SIG-M5 (cell line): ENCODE results near the gene PATJ.
A peak's percentile ranks its signal among the peaks of the same experiment; 100 is the strongest.
"Not testable (repeated sequence)": the region's sequence is repeated elsewhere in the genome, so short reads cannot be mapped to it uniquely, and the experiment has no call there.

ENCODE experiments used
- DNase-seq: peaks from one replicate; lab custom pipeline; 2025; lab: John Stamatoyannopoulos, UW

Gene PATJ, protein sequence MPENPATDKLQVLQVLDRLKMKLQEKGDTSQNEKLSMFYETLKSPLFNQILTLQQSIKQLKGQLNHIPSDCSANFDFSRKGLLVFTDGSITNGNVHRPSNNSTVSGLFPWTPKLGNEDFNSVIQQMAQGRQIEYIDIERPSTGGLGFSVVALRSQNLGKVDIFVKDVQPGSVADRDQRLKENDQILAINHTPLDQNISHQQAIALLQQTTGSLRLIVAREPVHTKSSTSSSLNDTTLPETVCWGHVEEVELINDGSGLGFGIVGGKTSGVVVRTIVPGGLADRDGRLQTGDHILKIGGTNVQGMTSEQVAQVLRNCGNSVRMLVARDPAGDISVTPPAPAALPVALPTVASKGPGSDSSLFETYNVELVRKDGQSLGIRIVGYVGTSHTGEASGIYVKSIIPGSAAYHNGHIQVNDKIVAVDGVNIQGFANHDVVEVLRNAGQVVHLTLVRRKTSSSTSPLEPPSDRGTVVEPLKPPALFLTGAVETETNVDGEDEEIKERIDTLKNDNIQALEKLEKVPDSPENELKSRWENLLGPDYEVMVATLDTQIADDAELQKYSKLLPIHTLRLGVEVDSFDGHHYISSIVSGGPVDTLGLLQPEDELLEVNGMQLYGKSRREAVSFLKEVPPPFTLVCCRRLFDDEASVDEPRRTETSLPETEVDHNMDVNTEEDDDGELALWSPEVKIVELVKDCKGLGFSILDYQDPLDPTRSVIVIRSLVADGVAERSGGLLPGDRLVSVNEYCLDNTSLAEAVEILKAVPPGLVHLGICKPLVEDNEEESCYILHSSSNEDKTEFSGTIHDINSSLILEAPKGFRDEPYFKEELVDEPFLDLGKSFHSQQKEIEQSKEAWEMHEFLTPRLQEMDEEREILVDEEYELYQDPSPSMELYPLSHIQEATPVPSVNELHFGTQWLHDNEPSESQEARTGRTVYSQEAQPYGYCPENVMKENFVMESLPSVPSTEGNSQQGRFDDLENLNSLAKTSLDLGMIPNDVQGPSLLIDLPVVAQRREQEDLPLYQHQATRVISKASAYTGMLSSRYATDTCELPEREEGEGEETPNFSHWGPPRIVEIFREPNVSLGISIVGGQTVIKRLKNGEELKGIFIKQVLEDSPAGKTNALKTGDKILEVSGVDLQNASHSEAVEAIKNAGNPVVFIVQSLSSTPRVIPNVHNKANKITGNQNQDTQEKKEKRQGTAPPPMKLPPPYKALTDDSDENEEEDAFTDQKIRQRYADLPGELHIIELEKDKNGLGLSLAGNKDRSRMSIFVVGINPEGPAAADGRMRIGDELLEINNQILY (N-terminal part only)

DNA sequence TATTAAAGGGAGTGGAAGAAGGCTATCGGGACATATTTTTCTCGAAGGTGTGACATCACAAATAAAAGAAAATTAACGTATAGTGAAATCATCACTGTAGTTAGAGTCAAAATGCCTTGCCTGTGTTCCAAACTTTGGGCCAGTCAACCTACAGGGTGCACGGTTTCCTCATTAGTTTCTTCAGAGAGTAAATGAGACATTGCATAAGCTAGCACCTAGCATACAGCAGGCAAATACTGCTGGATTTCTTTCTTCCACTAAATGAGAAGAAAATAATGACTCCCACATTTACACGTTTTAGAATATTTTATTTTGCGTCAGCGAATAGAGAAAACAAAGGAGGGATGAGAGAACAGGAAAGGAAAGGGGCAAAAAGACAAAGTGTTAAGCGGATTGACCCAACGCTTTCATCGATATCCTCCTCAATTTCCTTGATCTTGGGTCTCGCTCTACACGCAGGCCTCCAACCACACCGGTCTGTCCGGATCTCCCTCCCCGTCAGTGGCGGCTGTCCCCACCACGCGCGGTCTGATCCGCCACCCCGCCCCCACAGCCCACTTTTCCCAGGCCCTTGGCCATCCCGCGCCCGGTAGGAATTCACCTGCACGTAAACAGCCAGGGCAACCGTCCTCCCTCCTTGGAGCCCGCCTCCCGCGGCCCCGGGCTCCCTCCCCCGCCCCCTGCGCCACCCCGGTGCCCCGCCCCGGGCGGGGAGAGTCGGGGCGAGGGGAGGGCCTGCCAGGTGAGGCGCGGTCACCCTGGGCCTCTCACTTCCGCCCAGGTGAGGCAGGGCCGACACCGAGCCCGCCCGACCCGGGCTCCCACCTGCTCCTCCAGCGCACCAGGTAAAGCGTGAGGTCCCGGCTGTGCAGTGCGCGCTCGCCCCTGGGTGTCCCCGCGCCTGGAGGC is at the start of gene PATJ:
Gene PATJ, plus strand, starts transcription at position 770 of the 909 bp plus-strand sequence. CDS start 20,413 bp downstream, outside the sequence.
- DNase-seq, result no peak

DNA sequence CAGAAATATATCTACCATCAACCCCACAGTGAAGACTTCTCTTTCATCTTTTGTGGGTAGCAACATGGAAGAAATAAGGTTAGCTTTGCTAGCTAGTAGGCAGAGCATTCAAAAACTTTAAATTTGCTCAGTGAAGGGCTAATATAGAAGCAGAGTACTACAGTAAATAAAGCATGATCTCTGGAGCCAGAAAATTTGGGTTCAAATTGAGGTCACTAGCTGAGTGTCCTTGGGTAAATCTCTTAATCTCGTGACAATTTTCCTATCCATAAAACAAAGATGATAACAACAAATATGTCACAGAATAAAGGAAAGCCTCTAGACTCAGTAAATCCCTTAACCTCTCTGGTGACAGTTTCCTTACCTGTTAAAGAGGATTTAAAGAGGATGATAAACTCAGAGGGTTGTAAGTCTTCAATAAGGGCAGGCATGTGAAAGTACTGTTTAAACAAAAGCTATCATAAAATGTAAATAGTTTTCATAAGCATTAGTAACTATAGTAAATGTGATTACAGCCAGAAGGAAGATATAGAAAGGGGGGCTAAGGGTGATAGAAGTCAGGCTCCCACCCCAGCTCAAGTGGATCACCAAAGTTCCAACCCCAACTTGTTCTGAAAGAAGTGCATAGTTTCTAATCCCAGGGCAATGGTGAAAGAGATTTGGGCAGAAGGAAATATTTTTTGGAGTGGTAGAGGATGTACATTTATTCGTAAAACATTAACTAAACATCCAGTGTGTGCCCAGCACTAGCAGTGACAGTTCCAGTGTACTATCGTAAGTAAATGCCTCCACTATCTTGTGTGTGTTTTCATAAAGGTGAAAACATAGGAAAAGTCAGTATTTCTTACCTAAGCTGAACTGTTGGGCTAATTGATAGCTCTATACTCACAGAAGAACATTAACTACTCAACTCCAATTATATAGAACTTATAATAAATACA is 42.1 kb upstream of the PATJ start:
- DNase-seq, result no peak

DNA sequence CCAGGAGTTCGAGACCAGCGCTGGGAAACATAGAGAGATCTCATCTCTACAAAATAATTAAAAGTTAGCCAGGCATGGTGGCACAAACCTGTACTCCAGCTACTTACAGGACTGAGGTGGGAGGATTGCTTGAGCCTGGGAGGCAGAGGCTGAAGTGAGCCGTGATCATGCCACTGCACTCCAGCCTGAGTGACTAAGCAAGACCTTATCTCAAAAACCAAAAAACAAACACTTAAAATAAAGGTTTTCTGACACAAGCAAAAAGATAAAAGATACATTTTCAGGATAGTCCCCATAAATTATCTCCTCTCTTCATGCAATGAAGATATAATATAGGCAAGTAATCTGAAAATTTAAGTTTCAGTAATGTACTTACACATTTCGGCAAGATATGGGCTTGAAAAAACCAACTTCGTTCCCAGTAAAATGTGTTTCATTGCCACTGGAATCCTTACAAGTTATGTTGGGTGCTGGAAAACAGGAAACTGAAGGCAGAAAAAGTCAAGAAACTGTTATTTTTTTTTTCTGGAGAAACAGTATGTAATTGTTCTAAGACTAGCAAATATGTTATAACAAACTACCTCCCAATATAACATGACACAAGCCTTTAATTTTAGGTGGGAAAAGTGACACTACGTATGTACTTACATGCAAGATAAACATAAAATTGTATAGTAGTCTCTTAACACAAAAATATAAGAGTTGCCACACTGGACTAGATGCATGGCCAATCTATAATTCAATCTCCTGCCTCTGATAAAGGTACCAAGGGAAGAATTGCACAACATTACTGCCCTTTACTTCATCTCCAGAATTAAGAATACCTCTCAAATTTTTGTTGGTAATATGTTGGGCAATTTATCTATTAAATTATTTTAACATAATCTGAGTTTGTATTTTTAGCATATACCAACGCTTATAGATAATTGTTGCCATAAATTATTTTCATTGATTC is 33.0 kb upstream of the PATJ start:
- no peak for DNase-seq

DNA sequence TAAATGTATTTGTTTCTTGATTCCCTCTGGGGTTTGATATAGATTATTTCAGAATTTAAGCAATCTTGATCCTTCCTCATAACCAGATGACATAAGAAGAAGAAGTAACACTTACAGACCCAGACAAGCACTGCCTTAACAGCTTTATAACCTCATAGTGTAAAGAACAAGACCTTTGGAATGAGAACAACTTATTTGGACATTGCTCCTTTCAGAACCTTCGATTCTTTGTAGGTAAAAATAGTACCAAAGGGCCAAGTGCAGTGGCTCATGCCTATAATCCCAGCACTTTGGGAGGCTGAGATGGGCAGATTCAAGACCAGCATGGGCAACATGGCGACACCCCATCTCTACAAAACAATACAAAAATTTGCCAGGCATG is 32.4 kb upstream of the PATJ start:
- DNase-seq, result no peak

DNA sequence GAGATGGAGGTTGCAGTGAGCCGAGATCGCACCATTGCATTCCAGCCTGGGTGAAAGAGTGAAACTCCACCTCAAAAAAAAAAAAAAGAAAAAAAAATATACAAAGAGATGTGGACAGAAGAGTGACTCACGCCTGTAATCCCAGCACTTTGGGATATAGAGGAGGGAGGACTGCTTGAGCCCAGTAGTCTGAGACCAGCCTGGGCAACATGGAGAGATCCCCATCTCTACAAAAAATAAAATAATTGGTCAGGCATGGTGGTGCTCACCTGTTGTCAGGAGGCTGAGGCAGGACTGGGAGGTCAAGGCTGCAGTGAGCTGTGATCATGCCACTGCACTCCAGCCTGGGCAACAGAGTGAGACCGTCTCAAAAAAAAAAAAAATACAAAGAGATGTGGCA is 31.0 kb upstream of the PATJ start:
- DNase-seq, result not testable (repeated sequence)

DNA sequence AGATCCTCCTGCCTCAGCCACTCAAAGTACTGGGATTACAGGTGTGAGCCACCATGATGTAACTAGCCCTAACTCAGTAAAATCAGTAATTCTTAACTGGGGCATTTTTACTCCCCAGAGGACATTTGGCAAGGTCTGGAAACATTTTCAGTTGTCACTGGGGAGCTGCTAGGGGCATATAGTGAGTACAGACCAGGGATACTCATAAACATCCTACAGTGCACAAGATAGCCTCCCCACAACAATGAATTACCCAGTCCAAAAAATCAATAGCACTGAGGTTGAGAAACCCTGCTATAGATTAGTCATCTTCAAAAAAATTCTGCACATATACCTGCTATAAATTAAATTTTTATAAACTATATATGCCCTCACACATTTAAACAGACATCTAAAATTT is 30.3 kb upstream of the PATJ start:
- DNase-seq, result no peak

DNA sequence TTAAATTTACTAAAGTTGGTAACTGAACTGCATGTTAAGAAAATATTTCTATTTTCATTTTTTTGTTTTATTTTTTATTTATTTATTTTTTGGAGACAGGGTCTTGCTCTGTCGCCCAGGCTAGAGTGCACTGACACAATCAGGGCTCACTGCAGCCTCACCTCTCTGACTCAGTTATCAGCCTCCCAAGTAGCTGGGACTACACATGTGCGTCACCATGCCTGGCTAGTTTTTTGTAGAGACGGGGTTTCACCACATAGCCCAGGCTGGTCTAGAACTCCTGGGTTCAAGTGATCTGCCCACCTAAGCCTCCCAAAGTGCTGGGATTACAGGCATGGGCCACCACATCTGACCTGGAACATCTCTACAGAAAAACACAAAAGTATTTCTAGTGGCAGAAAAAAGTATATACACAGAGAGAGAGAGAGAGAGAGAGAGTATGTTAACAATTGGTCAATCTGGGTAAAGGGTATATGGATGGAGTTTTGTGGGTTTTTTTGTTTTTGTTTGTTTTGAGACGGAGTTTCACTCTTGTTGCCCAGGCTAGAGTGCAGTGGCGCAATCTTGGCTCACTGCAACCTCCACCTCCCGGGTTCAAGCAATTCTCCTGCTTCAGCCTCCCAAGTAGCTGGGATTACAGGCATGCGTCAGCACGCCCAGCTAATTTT is 23.1 kb upstream of the PATJ start:
- DNase-seq, result not testable (repeated sequence)

DNA sequence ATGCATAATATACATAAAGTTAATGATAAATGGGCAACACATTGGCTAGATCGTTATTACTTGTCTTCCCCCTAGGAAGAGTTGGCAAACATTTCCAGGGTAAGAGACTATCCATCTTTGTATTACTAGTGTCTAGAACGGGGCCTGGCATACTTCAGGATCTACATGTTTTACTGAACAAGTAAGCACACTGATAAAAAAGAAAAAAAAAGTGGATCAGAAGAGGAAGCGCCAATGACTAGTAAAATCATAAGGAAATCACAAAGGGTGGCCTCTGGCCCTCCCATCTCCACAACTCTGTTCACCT is 17.8 kb upstream of the PATJ start:
- no peak for DNase-seq

DNA sequence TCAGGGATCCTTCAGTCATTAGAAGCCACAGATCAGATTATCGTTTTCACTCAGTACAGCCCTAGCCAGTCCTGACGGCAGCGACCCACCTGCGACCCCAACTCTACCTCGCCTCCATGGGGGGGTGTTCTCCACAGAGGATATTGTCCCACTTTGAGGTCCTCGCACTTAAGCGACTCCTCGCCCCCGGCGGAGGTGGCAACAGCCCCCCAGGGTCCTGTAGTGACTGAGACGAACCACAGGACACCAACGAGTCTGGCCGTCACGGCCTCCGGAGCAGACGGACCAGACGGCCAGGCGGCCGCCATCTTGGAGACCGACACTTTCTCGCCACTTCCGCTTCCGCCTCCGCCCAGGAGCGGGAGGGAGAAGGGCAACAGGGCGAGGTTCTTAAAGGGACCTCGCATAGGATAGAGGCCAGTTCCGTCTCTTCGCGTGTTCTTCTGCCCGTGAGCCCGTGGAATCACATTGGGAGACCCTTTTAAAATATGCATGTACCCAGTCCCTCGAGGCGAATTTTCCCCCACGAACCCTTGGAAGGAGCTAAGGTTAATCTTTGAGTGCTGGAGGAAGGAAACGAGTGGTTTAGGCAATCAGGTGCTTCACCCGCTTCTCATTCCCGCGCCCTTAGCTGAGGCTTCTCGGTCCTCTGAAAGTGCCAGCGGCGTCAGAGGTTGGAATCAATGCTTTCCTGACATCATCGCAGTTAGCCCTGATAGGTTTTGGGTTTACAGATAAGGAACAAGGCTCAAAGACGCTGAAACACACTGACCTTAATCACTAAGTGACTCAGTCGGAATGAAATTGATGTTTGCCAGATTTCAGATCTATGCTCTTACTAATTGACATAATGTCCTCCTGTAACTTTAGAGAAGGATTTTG is 17.2 kb upstream of the PATJ start, which contains the start of gene TM2D1:
Gene TM2D1, minus strand, starts transcription at position 329 of the 882 bp plus-strand sequence. Its CDS starts 21 bp downstream, at position 308.
- peak; percentile 40 for DNase-seq

DNA sequence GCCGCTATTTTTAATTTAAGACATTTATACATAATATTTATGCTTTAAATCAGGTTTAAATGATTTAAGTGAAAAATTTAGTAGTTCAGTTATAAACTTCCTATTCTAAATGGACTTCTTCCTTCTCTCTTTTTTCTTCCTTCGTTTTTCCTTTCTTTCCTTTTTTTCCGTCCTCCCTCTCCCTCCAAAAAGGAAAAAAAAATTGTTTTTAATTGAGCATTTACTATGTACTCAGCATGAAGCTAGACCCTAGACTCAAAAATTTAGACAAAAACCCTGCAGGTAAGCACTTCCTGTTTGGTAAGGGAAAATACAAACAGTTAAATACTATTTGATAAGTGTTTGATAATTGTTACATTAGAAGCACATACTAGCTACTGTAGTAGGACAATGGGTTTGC is 14.7 kb upstream of the PATJ start:
- no peak for DNase-seq

DNA sequence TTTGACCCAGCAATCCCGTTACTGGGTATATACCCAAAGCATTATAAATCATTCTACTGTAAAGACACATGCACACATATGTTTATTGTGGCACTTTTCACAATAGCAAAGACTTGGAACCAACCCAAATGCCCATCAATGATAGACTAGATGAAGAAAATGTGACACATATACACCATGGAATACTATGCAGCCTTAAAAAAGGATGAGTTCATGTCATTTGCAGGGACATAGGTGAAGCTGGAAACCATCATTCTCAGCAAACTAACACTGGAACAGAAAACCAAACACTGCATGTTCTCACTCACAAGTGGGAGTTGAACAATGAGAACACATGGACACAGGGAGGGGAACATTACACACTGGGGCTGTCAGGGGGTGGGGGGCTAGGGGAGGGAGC is 11.6 kb upstream of the PATJ start:
- not testable (repeated sequence) for DNase-seq

DNA sequence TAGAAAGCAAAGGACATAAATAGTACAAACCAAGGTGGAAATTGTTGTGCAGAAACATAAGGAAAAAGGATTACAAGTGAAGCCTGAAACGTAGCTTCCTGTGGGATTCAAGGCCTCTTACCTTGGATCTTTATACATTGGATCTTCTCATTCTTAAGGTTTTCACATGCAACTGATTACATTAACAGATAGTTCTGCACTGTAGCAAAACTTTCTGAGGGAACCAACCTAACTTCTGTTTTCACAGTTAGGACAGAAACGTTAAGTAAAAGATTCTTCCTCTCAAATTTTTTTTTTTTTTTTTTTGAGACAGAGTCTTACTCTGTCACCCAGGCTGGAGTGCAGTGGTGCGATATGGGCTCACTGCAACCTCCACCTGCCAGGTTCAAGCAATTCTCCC is 9.6 kb upstream of the PATJ start:
- DNase-seq, result no peak

DNA sequence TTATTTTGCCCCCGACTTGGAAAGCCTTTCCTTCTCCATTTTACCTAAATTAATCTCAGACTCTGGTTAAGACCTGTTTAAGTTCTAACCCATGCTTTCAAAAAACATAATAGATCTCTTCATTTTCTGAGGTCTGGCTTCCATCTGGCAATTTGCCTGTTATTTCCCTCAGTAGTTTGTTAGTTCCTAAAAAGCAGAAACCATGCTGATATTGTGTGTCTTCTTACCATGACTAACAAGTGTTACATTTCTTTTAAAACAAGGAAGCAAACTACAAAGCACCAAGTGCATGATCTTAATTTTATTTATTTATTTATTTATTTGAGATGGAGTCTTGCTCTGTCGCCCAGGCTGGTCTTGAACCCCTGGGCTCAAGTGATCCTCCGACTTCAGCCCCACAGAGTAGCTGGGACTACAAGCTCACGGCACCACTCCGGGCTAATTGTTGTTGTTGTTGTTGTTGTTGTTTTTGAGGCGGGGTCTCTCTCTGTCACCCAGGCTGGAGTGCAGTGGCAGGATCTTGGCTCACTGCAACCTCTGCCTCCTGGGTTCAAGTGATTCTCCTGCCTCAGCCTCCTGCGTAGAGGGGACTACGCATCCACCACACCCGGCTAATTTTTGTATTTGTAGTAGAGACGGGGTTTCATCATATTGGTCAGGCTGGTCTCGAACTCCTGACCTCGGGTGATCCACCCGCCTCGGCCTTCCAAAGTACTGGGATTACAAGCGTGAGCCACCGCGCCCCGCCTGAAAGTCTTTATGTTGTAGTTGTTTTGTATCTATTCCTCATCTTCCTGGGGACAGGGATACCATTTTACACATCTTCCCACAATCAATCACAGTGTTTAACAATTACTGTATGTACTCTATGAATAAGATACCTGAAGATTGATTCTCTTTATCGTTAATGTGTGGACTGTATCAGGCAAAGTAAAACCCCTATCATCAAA is 1.3 kb upstream of the PATJ start:
- no peak for DNase-seq

DNA sequence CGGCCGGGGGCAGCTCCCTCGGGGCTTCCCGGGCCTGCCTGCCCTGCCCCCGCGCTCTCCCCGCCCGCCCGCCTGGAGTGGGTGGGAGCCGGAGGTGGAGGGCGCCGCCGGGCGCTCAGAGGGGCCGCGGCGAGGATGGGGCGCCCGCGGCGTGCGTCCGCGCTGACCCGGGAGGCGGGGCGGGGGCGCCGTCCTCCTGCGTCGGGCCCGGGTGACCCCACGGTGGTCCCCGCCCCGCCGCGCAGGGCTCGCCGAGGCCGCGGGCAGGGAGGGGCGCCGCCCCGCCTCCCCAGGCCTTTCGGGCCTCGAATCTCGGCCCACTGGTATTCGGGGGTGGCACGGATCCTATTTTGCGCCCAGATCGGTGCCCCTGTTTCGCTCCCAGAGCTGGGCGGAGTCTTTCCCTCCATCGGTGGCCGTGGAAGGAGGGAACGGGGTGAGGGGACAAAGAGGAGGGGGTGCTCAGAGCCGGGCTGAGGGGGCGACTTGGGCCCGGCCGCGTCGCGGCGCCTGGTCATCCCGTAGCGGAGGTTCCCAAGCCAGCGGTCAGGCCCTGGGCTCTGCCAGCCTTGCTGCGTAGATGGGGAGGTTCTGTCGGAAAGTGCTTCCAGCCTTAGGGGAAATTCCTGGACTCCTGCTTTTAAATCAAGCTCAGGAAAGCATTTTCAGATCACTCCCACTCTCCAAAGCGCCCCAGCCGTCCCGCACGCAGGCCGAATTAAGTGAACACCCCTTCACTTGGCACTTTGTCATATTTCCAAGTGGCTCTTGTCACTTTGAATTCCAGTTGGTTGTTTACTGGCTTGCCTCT is 545 bp downstream of the PATJ start:
- no peak for DNase-seq

DNA sequence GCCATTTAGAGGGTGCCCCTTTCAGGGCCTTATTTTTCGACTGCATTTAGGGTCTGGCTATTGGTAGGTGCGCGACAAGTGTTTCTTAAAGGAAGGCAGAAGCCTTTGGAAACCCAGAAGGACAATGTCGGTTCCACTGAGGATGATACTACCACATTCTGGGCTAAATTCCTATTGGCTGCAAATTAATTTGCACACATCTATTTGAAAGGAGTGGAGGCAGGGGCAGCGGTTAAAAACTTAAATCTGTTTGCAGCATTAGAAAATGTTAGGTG is 1.1 kb downstream of the PATJ start:
- DNase-seq, result no peak
